Measurements from ENCODE around the gene ADISSP. TPM values are rescaled to one million over a fixed set of nuclear protein-coding genes. Genes with fewer than 3 reads are reported as not detected.
A peak's percentile ranks its signal among the peaks of the same experiment; 100 is the strongest.
"Not testable (repeated sequence)": the region's sequence is repeated elsewhere in the genome, so short reads cannot be mapped to it uniquely, and the experiment has no call there.

ADISSP gene
- total RNA-seq, 2 donors from 2014 or later: 7.8 to 20.4 TPM

DNA sequence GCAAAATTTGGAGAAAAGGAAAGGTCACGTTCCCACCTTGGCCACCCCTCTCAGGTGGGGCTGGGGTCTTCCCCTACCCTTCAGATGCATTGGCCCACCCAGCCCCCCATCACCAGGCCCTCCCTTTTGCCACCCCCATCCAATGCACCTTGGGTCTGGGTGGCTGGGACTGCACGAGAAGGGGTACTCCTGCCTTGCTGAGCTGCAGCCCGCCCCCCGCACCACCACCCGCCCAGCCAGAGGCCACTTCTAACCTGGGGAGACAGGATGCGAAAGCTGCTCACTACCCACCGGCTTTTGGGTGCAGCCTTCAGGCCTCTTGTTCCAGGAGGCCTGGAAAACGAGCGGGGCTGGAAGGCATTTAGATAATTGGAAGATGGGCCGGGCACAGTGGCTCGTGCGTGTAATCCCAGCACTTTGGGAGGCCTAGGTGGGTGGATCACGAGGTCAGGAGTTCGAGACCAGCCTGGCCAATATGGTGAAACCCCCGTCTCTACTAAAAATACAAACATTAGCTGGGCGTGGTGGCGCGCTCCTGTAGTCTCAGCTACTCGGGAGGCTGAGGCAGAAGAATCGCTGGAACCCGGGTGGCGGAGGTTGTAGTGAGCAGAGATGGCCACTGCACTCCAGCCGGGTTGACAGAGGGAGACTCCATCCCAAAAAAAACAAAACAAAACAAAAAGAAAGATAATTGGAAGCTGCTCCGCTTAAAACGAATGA, 27.3 kb upstream of the ADISSP start:
- H3K4me1 ChIP-seq (ENCODE audit: control insufficient read depth in 1 of 2, low read depth in 2 of 2): peaks cover 10 to 44% of the 10 kb centered on the region in 2 donors
- DNase-seq (ENCODE audit: low spot score): no peak
- peak overlapping the region; percentile 98 to 99 for H3K27ac ChIP-seq

DNA sequence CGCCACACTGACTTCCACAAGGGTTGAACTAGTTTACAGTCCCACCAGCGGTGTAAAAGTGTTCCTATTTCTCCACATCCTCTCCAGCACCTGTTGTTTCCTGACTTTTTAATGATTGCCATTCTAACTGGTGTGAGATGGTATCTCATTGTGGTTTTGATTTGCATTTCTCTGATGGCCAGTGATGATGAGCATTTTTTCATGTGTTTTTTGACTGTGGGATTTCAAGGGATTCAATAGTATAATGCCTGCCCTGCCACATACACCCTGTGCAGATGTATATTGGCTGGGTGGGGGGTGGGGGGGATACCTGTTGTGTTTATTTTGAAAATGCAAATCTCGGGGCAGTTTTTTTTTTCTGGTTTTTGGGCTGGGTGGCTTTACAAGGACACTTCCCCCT, 26.6 kb upstream of the ADISSP start:
- peaks cover 10 to 38% of the 10 kb centered on the region in 2 donors for H3K4me1 ChIP-seq (ENCODE audit: control insufficient read depth in 1 of 2, low read depth in 2 of 2)
- H3K9me3 ChIP-seq; DNase-seq (ENCODE audit: low spot score); H3K36me3 ChIP-seq; H3K27me3 ChIP-seq (replicated peaks; ENCODE audit: insufficient read depth); H3K27ac ChIP-seq; ATAC-seq (ENCODE audit: insufficient number of reproducible peaks, low FRiP score, low read depth); H3K4me3 ChIP-seq: not testable (repeated sequence)

More for the DNA sequence above, 27.3 kb upstream of the ADISSP start:
- no peak for TF ChIP-seq CTCF (IDR thresholded peaks at IDR 0.05)
- Histone ChIP-seq H3K9me3 (no peaks in the 10 kb centered on the region), H3K27me3 (replicated peaks; ENCODE audit: insufficient read depth) (no peaks in the 10 kb centered on the region), H3K4me3 (peak overlapping the region; percentile 95), H3K36me3 (no peaks in the 10 kb centered on the region)
- ATAC-seq (ENCODE audit: insufficient number of reproducible peaks, low FRiP score, low read depth): no peak

DNA sequence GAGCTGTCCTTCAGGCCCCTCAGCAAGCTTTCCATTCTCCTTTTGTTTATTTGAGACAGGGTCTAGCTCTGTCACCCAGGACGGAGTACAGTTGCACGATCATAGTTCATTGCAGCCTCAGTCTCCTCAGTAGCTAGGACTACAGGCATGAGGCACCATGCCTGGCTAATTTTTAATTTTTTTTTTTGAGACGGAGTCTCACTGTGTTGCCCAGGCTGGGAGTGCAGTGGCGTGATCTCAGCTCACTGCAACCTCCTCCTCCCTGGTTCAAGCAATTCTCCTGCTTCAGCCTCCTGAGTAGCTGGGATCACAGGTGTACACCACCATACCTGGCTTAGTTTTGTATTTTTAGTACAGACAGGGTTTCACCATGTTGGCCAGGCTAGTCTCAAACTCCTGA, 21.6 kb upstream of the ADISSP start:
- not testable (repeated sequence) for H3K4me3 ChIP-seq; H3K36me3 ChIP-seq; H3K27ac ChIP-seq; H3K27me3 ChIP-seq (replicated peaks; ENCODE audit: insufficient read depth); DNase-seq (ENCODE audit: low spot score); H3K9me3 ChIP-seq; ATAC-seq (ENCODE audit: insufficient number of reproducible peaks, low FRiP score, low read depth)
- peaks cover 19 to 27% of the 10 kb centered on the region in 2 donors for H3K4me1 ChIP-seq (ENCODE audit: control insufficient read depth in 1 of 2, low read depth in 2 of 2)

DNA sequence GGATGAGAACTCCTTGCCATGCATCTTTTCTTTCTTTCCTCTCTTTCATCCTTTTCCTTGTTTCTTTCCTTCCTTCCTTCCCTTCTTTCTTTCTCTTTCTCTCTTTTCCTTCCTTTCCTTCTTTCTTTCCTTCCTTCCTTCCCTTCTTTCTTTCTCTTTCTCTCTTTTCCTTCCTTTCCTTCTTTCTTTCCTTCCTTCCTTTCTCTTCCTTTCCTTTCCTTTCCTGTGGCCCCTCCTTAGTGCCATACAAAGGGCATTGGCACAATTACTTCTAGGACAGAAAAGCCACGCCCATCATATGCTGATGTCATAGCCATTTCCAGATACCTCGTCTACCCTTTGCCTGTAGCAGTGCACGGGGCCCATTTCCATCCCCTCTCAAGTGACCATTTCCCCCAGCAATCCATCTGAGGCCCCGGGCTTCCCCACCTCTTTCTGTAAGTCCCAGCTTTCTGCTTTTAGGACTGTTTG, 21.2 kb upstream of the ADISSP start:
- H3K4me3 ChIP-seq: no peak overlapping the region
- H3K4me1 ChIP-seq (ENCODE audit: control insufficient read depth in 1 of 2, low read depth in 2 of 2): peaks cover 24 to 32% of the 10 kb centered on the region in 2 donors
- DNase-seq (ENCODE audit: low spot score) (no peak), ATAC-seq (ENCODE audit: insufficient number of reproducible peaks, low FRiP score, low read depth) (no peak)
- H3K9me3 ChIP-seq: no peaks in the 10 kb centered on the region
- H3K27me3 ChIP-seq (replicated peaks; ENCODE audit: insufficient read depth): no peaks in the 10 kb centered on the region
- no peaks in the 10 kb centered on the region for H3K36me3 ChIP-seq
- no peak for TF ChIP-seq CTCF (IDR thresholded peaks at IDR 0.05)
- H3K27ac ChIP-seq: no peak overlapping the region

DNA sequence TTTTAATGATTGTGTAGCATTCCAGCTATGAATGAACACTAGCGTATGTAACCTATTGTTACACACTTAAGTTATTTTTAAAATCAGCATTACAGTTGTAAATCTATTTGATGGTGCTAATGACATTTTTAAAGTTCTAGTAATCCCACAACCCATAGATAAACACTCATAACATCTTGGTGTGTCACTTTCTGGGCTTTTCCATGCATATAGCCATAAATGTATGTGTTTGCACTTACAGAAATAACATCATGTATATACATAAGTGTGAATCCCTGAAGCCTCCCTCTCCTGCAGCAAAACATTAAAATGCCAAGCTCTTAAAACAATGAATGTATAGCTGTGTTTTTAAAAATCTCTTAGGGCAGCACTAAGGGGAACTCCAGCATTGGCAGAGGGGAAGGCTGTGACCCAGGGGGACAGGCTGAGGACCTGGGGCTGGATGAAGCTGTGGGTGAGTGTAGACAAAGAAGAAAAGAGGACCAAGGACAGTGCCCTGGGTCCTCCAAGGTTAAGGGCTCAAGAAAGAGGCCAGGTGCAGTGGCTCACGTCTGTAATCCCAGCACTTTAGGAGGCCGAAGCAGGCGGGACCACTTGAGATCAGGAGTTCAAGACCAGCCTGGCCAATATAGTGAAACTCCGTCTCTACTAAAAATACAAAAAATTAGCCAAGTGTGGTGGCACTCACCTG, 19.9 kb upstream of the ADISSP start:
- Histone ChIP-seq H3K27me3 (replicated peaks; ENCODE audit: insufficient read depth) (no peaks in the 10 kb centered on the region), H3K4me3 (peak overlapping the region; percentile 58), H3K27ac (no peak overlapping the region), H3K9me3 (no peaks in the 10 kb centered on the region), H3K36me3 (no peaks in the 10 kb centered on the region), H3K4me1 (ENCODE audit: control insufficient read depth in 1 of 2, low read depth in 2 of 2) (peaks cover 26 to 35% of the 10 kb centered on the region in 2 donors)
- DNase-seq (ENCODE audit: low spot score) (no peak), ATAC-seq (ENCODE audit: insufficient number of reproducible peaks, low FRiP score, low read depth) (no peak)
- TF ChIP-seq CTCF (IDR thresholded peaks at IDR 0.05): no peak

DNA sequence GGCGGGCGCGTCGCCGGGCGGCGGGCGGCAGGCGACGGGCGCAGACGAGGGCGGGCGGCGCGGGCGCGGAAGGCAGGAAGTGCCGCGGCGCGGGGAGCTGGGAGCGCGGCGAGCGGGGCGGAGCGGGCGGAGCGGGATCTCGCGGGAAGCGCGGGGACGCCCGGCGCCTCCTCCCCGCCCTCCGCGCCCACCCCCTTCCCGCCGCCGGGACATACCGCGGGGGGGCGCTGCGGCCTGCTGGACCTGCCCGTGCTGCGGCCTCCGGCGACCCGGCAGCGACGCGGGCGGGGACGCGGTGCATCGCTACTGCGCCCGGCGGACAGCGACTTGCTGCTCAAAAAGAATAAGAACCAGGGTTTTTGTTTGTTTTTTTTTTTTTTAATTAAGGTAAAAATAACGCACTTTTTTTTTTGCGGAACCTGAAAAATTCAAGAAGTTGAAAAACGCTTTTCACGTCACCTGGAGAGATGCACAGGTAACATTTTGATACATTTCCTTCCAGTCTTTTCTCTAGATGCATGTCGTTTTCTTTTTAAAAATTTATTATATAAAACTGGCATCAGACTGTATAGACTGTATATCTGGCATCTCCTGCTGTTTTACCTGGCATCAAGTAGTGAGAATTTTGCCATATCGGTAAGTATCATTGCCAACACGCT, 19.2 kb upstream of the ADISSP start, which contains the start of gene CENPB:
Gene CENPB (minus strand): TSS at position 76 of the 659 bp plus-strand sequence. CDS start 257 bp downstream, outside the sequence.
- H3K4me3 ChIP-seq: peak within 1 kb of the TSS; percentile 83
- DNase-seq (ENCODE audit: low spot score): no peak
- H3K4me1 ChIP-seq (ENCODE audit: control insufficient read depth in 1 of 2, low read depth in 2 of 2): peaks cover 26 to 35% of the 10 kb centered on the region in 2 donors
- TF ChIP-seq CTCF (IDR thresholded peaks at IDR 0.05): peak; percentile 72
- no peaks in the 10 kb centered on the region for H3K9me3 ChIP-seq
- peak within 1 kb of the TSS; percentile 69 to 79 for H3K27ac ChIP-seq
- peak; percentile 71 for ATAC-seq (ENCODE audit: insufficient number of reproducible peaks, low FRiP score, low read depth)
- no peaks in the 10 kb centered on the region for H3K27me3 ChIP-seq (replicated peaks; ENCODE audit: insufficient read depth)
- H3K36me3 ChIP-seq: no peaks in the 10 kb centered on the region

Data from thoracic aorta (tissue), 2 donors.